CD4-positive, alpha-beta T cell treated with Interleukin-17A for 4 hours (primary cell): Measurements from ENCODE around the gene ASIC2.

Experiments
- DNase-seq: peaks from one replicate; pipeline ENCODE4 v3.0.0-alpha.2; 2020; ENCODE audit warnings: mixed read lengths

Gene ASIC2

DNA sequence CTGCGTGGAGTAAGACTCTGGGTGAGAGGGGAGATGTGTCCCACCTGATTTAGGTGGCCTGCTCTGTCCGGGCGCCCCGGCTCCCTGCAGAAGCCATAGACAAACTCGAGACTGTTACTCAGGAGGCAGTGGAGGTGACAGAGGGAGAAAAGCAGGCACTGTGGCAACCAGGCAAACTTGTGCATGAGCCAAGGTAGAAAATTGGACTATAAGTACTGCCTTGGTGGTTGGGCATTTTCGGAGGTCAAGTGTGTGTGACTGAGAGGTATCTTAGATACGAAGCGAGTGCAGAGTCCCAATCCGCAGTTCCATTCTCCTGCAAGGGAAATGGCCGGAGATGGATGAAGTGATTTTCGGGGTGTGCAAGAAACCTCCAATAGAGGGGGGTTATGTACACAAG, 328.6 kb downstream of the ASIC2 start:
- no peak for DNase-seq
